ENCODE results near the gene KAT7.

DNA sequence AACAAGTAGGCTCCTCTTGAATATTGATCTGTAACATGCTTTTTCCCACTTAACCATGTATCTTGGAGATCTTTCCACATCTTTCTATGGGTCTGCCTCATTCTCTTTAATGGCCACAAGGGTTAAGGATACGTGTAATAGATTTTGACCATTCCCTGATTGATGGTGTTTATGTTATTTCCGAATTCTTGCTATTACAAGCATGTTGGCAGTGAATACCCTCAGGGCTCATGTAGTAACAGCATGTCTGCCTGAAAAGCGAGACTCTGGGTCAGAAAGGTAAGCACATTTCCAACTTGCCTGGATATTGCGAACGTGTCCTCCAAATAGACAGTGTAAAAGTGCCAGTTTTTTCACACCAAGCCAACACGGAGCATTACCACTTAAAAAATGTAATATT, 54.4 kb downstream of the KAT7 start:
- TF ChIP-seq, protein P1, sequence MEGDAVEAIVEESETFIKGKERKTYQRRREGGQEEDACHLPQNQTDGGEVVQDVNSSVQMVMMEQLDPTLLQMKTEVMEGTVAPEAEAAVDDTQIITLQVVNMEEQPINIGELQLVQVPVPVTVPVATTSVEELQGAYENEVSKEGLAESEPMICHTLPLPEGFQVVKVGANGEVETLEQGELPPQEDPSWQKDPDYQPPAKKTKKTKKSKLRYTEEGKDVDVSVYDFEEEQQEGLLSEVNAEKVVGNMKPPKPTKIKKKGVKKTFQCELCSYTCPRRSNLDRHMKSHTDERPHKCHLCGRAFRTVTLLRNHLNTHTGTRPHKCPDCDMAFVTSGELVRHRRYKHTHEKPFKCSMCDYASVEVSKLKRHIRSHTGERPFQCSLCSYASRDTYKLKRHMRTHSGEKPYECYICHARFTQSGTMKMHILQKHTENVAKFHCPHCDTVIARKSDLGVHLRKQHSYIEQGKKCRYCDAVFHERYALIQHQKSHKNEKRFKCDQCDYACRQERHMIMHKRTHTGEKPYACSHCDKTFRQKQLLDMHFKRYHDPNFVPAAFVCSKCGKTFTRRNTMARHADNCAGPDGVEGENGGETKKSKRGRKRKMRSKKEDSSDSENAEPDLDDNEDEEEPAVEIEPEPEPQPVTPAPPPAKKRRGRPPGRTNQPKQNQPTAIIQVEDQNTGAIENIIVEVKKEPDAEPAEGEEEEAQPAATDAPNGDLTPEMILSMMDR (IDR thresholded peaks at IDR 0.05) = no peak
- TF ChIP-seq POLR2A (IDR thresholded peaks at IDR 0.05) = no peak

All from heart left ventricle (tissue), 13 donors.